CD4-positive, alpha-beta memory T cell (primary cell): ENCODE results near the gene ITGA8. TPM values are rescaled to one million over a fixed set of nuclear protein-coding genes. Genes with fewer than 3 reads are reported as not detected.
A peak's percentile ranks its signal among the peaks of the same experiment; 100 is the strongest.

Experiments
- CTCF ChIA-PET: fragments of 350-600 bp; sonication (Branson Sonifier 250); formaldehyde crosslinking; loops from one replicate; lab custom pipeline; 2021; ENCODE audit warnings: inconsistent platforms; ENCODE audit not compliant: partially characterized antibody; lab: Charles Lee
- POLR2A ChIA-PET: fragments of 350-600 bp; sonication (Branson Sonifier 250); formaldehyde crosslinking; loops from one replicate; lab custom pipeline; 2021; ENCODE audit not compliant: partially characterized antibody; lab: Charles Lee
- DNase-seq, 5 donors: peaks; one replicate each; pipeline versions ENCODE4 v3.0.0 to v3.0.0-alpha.2; 2020 to 2022; ENCODE audit warnings: mixed read lengths in 1 of 5
- H3K27ac ChIP-seq: one replicate; pipeline ENCODE4 v1.7.0; 2013; ENCODE audit warnings: low read depth, low read length
- H3K27me3 ChIP-seq: 2 replicates; pipeline ENCODE4 v1.7.0; 2013; ENCODE audit warnings: mild to moderate bottlenecking, low read length, moderate library complexity; ENCODE audit not compliant: insufficient read depth
- H3K36me3 ChIP-seq: 2 replicates; pipeline ENCODE4 v1.7.0; 2013; ENCODE audit warnings: mild to moderate bottlenecking, low read length, moderate library complexity; ENCODE audit not compliant: insufficient read depth
- H3K4me1 ChIP-seq: 2 replicates; pipeline ENCODE4 v1.7.0; 2013; ENCODE audit warnings: mild to moderate bottlenecking, low read length, moderate library complexity; ENCODE audit not compliant: insufficient read depth
- H3K4me3 ChIP-seq, 2 donors: one replicate each; pipeline ENCODE4 v1.7.0; 2013; ENCODE audit warnings: low read length in 2 of 2, mild to moderate bottlenecking in 1 of 2
- H3K9me3 ChIP-seq, 2 donors: one replicate each; pipeline ENCODE4 v1.7.0; 2013; ENCODE audit warnings: low read length in 2 of 2, control low read depth in 1 of 2; ENCODE audit not compliant: control insufficient read depth in 1 of 2
- H3K27ac Mint-ChIP-seq, 7 donors: one replicate each; pipeline ENCODE4 v1.8.0; 2020 to 2021; ENCODE audit warnings: mixed read lengths in 7 of 7, mild to moderate bottlenecking in 6 of 7, inconsistent platforms in 3 of 7, moderate library complexity in 3 of 7
- H3K27me3 Mint-ChIP-seq, 2 donors: one replicate each; pipeline ENCODE4 v1.8.0; 2020 to 2021; ENCODE audit warnings: mixed read lengths in 2 of 2
- H3K36me3 Mint-ChIP-seq, 2 donors: one replicate each; pipeline ENCODE4 v1.8.0; 2020 to 2021; ENCODE audit warnings: mixed read lengths in 2 of 2, inconsistent platforms in 1 of 2, mild to moderate bottlenecking in 1 of 2
- H3K4me1 Mint-ChIP-seq, 4 donors: one replicate each; pipeline ENCODE4 v1.8.0; 2020 to 2021; ENCODE audit warnings: mixed read lengths in 4 of 4, mild to moderate bottlenecking in 1 of 4
- H3K4me3 Mint-ChIP-seq, 8 donors: one replicate each; pipeline ENCODE4 v1.8.0; 2020 to 2021; ENCODE audit warnings: mixed read lengths in 8 of 8, mild to moderate bottlenecking in 7 of 8, moderate library complexity in 6 of 8, inconsistent platforms in 3 of 8
- H3K9me3 Mint-ChIP-seq, 8 donors: one replicate each; pipeline ENCODE4 v1.8.0; 2020 to 2021; ENCODE audit warnings: mixed read lengths in 8 of 8, mild to moderate bottlenecking in 5 of 8, inconsistent platforms in 3 of 8, moderate library complexity in 1 of 8
- intact Hi-C: fragments of 100-400 bp; cut with micrococcal nuclease; formaldehyde crosslinking; loops from one replicate; pipeline ENCODE4 v1.15.1; 2023
- polyA plus RNA-seq, 2 donors: library from polyadenylated mRNA; unstranded; fragments of 300-500 nt; fragmentation: Illumina TruSeq; gene quantifications; one replicate each; pipeline ENCODE4 v1.2.3, GENCODE V29; 2021
- total RNA-seq, 2 experiments: library from RNA; stranded (reverse); gene quantifications; one replicate each; pipeline ENCODE4 v1.2.3, GENCODE V29; 2021

Gene ITGA8
- total and polyA plus RNA-seq, 4 experiments from 2014 or later, result not detected

DNA sequence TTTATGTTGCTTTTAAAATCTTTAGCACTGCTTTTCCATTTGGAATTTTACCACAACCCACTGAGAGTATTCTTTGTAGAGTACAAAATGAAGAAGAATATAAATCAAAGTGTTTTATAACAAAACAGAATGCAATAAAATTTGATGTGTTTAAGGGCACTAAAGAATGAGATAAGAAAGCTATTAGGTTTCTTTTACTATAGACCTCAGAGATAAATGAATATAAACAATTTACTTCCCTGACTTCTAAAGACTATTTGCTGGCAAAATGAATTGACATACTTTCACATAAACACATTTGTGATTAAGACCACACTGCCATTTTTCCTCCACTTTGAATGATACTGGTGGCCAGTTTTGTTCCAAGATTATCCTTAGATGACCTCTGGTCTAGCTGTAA is 124.5 kb downstream of the ITGA8 start:
- no peak for DNase-seq
- H3K27me3 ChIP-seq, result no peaks in the 10 kb centered on the region
- no peaks in the 10 kb centered on the region for H3K4me1 ChIP-seq
- peaks cover 0 to 3% (median under 1%) of the 10 kb centered on the region in 8 donors for H3K9me3 Mint-ChIP-seq
- H3K4me3 Mint-ChIP-seq, result no peak overlapping the region
- no peaks in the 10 kb centered on the region for H3K4me1 Mint-ChIP-seq
- no peak overlapping the region for H3K27ac ChIP-seq
- ChIA-PET POLR2A (no interaction called here), CTCF (interaction anchor here (1.1 kb wide), 1 partner anchor 22 kb away, joined by 3 read pairs; no protein-coding TSS in a partner anchor)
- H3K27ac Mint-ChIP-seq, result no peak overlapping the region
- intact Hi-C loops, result no loop called here
- no peaks in the 10 kb centered on the region for H3K36me3 Mint-ChIP-seq
- no peak overlapping the region for H3K4me3 ChIP-seq
- peaks cover 6 to 11% of the 10 kb centered on the region in 2 donors for H3K27me3 Mint-ChIP-seq
- H3K36me3 ChIP-seq, result no peaks in the 10 kb centered on the region
- no peaks in the 10 kb centered on the region for H3K9me3 ChIP-seq

DNA sequence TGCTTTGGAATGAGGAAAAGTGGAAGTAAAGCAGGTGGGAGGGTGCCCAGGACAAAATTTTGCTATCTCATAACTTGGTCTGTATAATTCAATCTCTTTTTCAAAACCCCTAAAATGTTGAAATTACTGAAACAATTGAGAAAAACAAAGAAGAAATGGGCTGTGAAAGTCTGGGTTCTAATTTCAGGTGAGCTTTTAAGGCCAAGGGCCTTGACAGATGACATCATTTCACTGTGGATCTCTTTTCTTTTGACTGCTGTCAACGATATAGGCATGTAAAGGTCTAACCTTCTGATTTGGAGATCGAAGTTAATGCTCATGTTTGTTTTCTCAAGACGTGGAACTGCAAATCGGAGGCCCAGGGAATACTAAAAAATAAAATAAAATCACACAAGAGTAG is 127.8 kb downstream of the ITGA8 start:
- Mint-ChIP-seq H3K4me1 (no peaks in the 10 kb centered on the region), H3K27me3 (peaks cover 4 to 6% of the 10 kb centered on the region in 2 donors), H3K27ac (no peak overlapping the region), H3K36me3 (no peaks in the 10 kb centered on the region), H3K9me3 (peaks cover 0 to 3% (median under 1%) of the 10 kb centered on the region in 8 donors), H3K4me3 (no peak overlapping the region)
- ChIA-PET POLR2A (no interaction called here), CTCF (interaction anchor here (1.3 kb wide), 1 partner anchor 13 kb away, joined by 3 read pairs; no protein-coding TSS in a partner anchor)
- H3K9me3 ChIP-seq, result no peaks in the 10 kb centered on the region
- DNase-seq, result no peak
- no peaks in the 10 kb centered on the region for H3K27me3 ChIP-seq
- no peaks in the 10 kb centered on the region for H3K36me3 ChIP-seq
- H3K27ac ChIP-seq, result no peak overlapping the region
- intact Hi-C loops, result no loop called here
- H3K4me3 ChIP-seq, result no peak overlapping the region
- H3K4me1 ChIP-seq, result no peaks in the 10 kb centered on the region

- Mint-ChIP-seq H3K4me3 (no peak overlapping the region), H3K27ac (no peak overlapping the region), H3K9me3 (peaks cover 0 to 2% (median under 1%) of the 10 kb centered on the region in 8 donors), H3K27me3 (peaks cover 4 to 6% of the 10 kb centered on the region in 2 donors), H3K4me1 (no peaks in the 10 kb centered on the region), H3K36me3 (no peaks in the 10 kb centered on the region)
- Histone ChIP-seq H3K4me1 (no peaks in the 10 kb centered on the region), H3K27ac (no peak overlapping the region), H3K4me3 (no peak overlapping the region), H3K27me3 (no peaks in the 10 kb centered on the region), H3K36me3 (no peaks in the 10 kb centered on the region), H3K9me3 (no peaks in the 10 kb centered on the region)
- POLR2A ChIA-PET, result no interaction called here
- CTCF ChIA-PET, result interaction anchor here (1.3 kb wide), 1 partner anchor 12 kb away, joined by 3 read pairs; no protein-coding TSS in a partner anchor
- DNase-seq, result no peak
- intact Hi-C loops, result no loop called here
These were observed 128.3 kb downstream of the ITGA8 start for GRCh38 chr10:15591431-15591830.

GRCh38 chr10:15588635-15589508 is 130.8 kb downstream of the ITGA8 start:
- intact Hi-C loops, result no loop called here
- H3K4me3 ChIP-seq, result no peak overlapping the region
- no peaks in the 10 kb centered on the region for H3K27me3 ChIP-seq
- peaks cover 0 to 4% of the 10 kb centered on the region in 2 donors for H3K27me3 Mint-ChIP-seq
- no peaks in the 10 kb centered on the region for H3K9me3 ChIP-seq
- peaks cover 0 to 2% (median 0%) of the 10 kb centered on the region in 8 donors for H3K9me3 Mint-ChIP-seq
- H3K4me1 ChIP-seq, result no peaks in the 10 kb centered on the region
- no peaks in the 10 kb centered on the region for H3K36me3 ChIP-seq
- H3K27ac Mint-ChIP-seq, result no peak overlapping the region
- no peak for DNase-seq
- no peaks in the 10 kb centered on the region for H3K4me1 Mint-ChIP-seq
- H3K36me3 Mint-ChIP-seq, result no peaks in the 10 kb centered on the region
- H3K4me3 Mint-ChIP-seq, result no peak overlapping the region
- POLR2A ChIA-PET, result no interaction called here
- no peak overlapping the region for H3K27ac ChIP-seq
- CTCF ChIA-PET, result no interaction called here

- H3K4me1 ChIP-seq, result no peaks in the 10 kb centered on the region
- Mint-ChIP-seq H3K4me1 (no peaks in the 10 kb centered on the region), H3K27ac (no peak overlapping the region), H3K4me3 (no peak overlapping the region), H3K36me3 (no peaks in the 10 kb centered on the region), H3K27me3 (peaks cover 0 to 4% of the 10 kb centered on the region in 2 donors), H3K9me3 (peaks cover 0 to 2% (median 0%) of the 10 kb centered on the region in 8 donors)
- intact Hi-C loops, result no loop called here
- no peaks in the 10 kb centered on the region for H3K36me3 ChIP-seq
- H3K4me3 ChIP-seq, result no peak overlapping the region
- ChIA-PET CTCF (no interaction called here), POLR2A (no interaction called here)
- no peaks in the 10 kb centered on the region for H3K27me3 ChIP-seq
- H3K27ac ChIP-seq, result no peak overlapping the region
- no peak for DNase-seq
- no peaks in the 10 kb centered on the region for H3K9me3 ChIP-seq
These were observed 131.6 kb downstream of the ITGA8 start for GRCh38 chr10:15588151-15588550.

DNA sequence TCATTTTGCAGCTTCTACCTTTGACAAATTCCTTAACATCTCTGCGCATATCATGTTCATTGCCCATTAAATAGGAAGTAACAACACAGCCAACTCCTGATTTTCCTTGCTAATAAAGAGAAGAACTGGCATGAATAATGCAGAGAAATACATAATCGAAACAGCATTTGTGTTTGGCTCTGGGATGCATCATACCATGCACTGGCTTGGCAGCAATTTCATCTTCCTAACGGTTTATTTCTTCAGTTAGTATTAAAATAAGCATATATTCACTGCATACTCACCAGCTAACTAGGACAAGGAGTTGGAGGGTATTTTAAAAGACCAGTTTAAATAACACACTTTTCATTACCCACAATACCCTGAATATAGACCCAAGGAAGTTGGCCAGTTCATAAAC is 132.5 kb downstream of the ITGA8 start:
- ChIA-PET POLR2A (no interaction called here), CTCF (no interaction called here)
- intact Hi-C loops, result no loop called here
- H3K4me1 ChIP-seq, result no peaks in the 10 kb centered on the region
- no peak for DNase-seq
- Mint-ChIP-seq H3K9me3 (peaks cover 0 to 7% (median 3%) of the 10 kb centered on the region in 8 donors), H3K27me3 (peaks cover 0 to 4% of the 10 kb centered on the region in 2 donors), H3K36me3 (no peaks in the 10 kb centered on the region), H3K4me3 (no peak overlapping the region), H3K27ac (no peak overlapping the region), H3K4me1 (no peaks in the 10 kb centered on the region)
- H3K27me3 ChIP-seq, result no peaks in the 10 kb centered on the region
- no peak overlapping the region for H3K27ac ChIP-seq
- H3K9me3 ChIP-seq, result no peaks in the 10 kb centered on the region
- H3K36me3 ChIP-seq, result no peaks in the 10 kb centered on the region
- H3K4me3 ChIP-seq, result no peak overlapping the region

DNA sequence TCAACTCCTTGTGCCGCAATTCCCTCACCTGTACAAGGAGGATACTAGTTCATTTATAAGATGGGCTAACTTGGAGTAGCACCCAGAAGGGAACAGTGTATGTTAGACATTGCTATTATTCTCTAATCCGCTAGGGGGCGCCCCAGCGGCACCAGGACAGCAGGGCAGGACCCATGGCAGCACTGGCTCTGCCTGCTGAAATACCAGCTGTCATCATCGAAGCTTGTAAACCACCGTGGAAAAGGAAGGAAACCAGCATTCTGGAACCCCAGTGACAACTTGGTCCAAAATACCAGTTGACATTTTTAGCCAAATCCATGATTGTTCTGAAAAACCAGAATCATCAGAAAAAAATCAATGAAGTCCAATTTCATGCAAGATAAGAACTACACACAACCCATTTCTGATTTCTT is 134.4 kb downstream of the ITGA8 start:
- Histone ChIP-seq H3K27me3 (no peaks in the 10 kb centered on the region), H3K4me1 (no peaks in the 10 kb centered on the region), H3K4me3 (no peak overlapping the region), H3K36me3 (no peaks in the 10 kb centered on the region), H3K27ac (no peak overlapping the region), H3K9me3 (no peaks in the 10 kb centered on the region)
- Mint-ChIP-seq H3K36me3 (no peaks in the 10 kb centered on the region), H3K27ac (no peak overlapping the region), H3K9me3 (peaks cover 3 to 21% (median 9%) of the 10 kb centered on the region in 8 donors), H3K4me3 (no peak overlapping the region), H3K4me1 (no peaks in the 10 kb centered on the region), H3K27me3 (peaks cover 0 to 7% of the 10 kb centered on the region in 2 donors)
- DNase-seq, result peak in 1 of 5 donors; percentile 30
- ChIA-PET POLR2A (no interaction called here), CTCF (interaction anchor here (1.2 kb wide), 1 partner anchor 13 kb away, joined by 4 read pairs; no protein-coding TSS in a partner anchor)
- intact Hi-C loops, result no loop called here
